Upper lobe of right lung (tissue), 1 donor: ENCODE results near the gene CYB561A3. TPM values are rescaled to one million over a fixed set of nuclear protein-coding genes. Genes with fewer than 3 reads are reported as not detected.

Experiments used
- ATAC-seq: fragments of 200-7000 bp; cut with Tn5 transposase; one replicate; pipeline ENCODE4 v1.9.1; 2020; ENCODE audit warnings: mild to moderate bottlenecking, moderate library complexity
- DNase-seq: peaks from one replicate; pipeline ENCODE4 v3.0.0-alpha.2; 2020
- H3K27ac ChIP-seq: fragments of 200-600 bp; one replicate; pipeline ENCODE4 v1.8.0; 2022
- H3K27me3 ChIP-seq: fragments of 200-600 bp; one replicate; pipeline ENCODE4 v1.8.0; 2022; ENCODE audit warnings: mild to moderate bottlenecking
- H3K36me3 ChIP-seq: fragments of 200-600 bp; one replicate; pipeline ENCODE4 v1.8.0; 2022
- H3K4me1 ChIP-seq: fragments of 200-600 bp; one replicate; pipeline ENCODE4 v1.8.0; 2022
- H3K4me3 ChIP-seq: fragments of 200-600 bp; one replicate; pipeline ENCODE4 v1.8.0; 2022; ENCODE audit warnings: mild to moderate bottlenecking
- H3K9me3 ChIP-seq: fragments of 200-600 bp; one replicate; pipeline ENCODE4 v1.8.0; 2022
- intact Hi-C: fragments of 100-400 bp; cut with DNase I; formaldehyde crosslinking; loops from one replicate; pipeline ENCODE4 v1.11.0; 2022
- total RNA-seq: library from RNA; stranded (reverse); fragmentation: NEBNext Ultra II Directional; extraction: Animal tissue kit (Norgen Biotek cat#: 25700); gene quantifications from one replicate; pipeline ENCODE4 v1.2.1, GENCODE V29; 2021
- TF ChIP-seq, protein P1 (sequence below): fragments of 200-600 bp; IDR thresholded peaks from one replicate; pipeline ENCODE4 v1.8.0; 2022; ENCODE audit warnings: antibody characterized with exemption
- donor health status: DM: no; HTN: yes; CAD: no; lungs with severe emphysema.

CYB561A3 gene
- total RNA-seq, 1 donor from 2014 or later = 50.3 TPM

DNA sequence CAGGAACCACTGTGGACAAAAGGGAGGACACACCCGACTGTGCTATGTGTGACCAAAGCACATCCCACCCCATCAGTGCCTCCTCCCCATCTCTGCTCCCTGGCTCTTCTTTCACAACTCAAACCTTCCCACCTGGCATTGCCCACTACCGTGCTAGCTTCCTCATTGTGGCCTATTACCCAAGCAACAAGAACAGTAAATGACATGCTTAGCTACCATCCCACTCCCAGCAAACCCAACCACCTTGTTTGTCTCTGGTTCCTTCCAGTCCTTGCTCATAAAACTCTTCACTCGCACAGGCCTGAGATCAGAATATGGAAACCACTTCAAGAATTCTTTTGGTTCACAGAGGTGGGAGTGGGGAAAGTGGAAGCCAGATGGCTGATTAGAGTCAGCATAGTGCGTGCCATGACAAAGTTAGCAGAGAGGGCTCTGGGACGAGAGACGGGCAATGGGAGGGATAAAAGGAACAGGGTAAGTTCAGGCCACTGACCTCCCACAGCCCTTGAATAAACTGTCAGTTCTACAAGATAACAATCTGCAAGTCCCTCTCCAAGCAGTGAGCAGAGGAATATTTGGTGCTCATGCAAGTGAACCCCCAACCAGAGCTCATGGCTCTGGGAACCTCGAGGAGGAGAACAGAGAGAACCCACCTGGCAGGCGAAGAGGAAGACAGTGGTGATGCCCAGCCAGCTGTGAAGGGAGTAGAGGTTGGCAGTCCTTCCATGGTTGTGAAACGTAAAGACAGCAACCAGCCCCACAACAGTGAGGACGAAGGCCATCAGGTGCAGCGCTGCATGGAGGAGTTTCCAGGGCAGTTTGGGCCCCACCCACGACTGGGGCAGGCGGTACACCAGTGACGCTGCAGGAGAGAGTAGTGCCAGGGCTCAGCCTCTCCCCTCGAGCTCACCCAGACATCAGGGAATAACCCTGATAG lies 8.3 kb downstream of the CYB561A3 start:
- no peak overlapping the region for H3K4me3 ChIP-seq
- peaks cover 55% of the 10 kb centered on the region for H3K36me3 ChIP-seq
- TF ChIP-seq, protein P1, sequence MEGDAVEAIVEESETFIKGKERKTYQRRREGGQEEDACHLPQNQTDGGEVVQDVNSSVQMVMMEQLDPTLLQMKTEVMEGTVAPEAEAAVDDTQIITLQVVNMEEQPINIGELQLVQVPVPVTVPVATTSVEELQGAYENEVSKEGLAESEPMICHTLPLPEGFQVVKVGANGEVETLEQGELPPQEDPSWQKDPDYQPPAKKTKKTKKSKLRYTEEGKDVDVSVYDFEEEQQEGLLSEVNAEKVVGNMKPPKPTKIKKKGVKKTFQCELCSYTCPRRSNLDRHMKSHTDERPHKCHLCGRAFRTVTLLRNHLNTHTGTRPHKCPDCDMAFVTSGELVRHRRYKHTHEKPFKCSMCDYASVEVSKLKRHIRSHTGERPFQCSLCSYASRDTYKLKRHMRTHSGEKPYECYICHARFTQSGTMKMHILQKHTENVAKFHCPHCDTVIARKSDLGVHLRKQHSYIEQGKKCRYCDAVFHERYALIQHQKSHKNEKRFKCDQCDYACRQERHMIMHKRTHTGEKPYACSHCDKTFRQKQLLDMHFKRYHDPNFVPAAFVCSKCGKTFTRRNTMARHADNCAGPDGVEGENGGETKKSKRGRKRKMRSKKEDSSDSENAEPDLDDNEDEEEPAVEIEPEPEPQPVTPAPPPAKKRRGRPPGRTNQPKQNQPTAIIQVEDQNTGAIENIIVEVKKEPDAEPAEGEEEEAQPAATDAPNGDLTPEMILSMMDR = no peak
- intact Hi-C loops = no loop called here
- no peaks in the 10 kb centered on the region for H3K9me3 ChIP-seq
- H3K27me3 ChIP-seq = no peaks in the 10 kb centered on the region
- H3K27ac ChIP-seq = no peak overlapping the region
- DNase-seq (no peak), ATAC-seq (no peak)
- peaks cover 17% of the 10 kb centered on the region for H3K4me1 ChIP-seq

DNA sequence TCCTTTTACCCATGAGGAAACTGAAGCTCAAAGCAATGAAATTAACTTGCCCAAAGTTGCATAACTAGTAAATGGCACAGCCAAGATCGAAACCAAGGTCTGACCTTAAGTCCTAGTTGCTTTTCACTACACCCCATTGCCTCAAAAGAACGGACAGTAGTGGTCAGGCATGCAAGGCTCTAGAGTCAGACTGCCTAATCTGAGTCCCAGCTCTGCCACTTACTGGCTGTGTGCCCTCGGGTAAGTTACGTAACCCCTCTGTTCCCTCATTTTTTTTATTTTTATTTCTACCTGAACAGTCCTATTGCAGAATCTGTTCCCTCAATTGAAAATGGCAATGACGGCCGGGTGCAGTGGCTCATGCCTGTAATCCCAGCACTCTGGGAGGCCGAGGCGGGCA lies 9.6 kb downstream of the CYB561A3 start:
- no peak for ATAC-seq
- Histone ChIP-seq H3K4me1 (peaks cover 7% of the 10 kb centered on the region), H3K4me3 (no peak overlapping the region), H3K27me3 (no peaks in the 10 kb centered on the region), H3K9me3 (no peaks in the 10 kb centered on the region), H3K36me3 (peaks cover 55% of the 10 kb centered on the region), H3K27ac (no peak overlapping the region)
- intact Hi-C loops = no loop called here
- no peak for DNase-seq
- TF ChIP-seq, protein P1 = no peak

DNA sequence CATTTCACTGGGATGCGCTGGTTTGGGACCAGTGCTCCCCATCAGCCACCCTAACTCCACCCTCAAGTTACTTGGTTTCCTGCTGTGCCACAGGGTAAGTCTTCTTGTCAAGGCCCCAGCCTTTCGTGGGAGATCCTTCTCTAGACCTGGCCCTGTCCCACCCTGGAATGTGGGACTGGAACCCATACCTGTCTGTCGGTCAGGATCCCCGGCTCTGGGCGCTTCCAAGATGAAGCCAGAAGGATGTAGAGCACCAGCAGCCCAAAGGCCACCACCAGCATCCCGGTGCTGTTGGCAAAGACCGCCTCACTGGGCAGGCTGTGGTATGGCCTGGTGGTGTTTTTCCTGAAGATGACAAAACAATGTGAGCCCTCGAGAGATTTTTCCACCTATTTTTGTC lies 10.9 kb downstream of the CYB561A3 start:
- Histone ChIP-seq H3K27me3 (no peaks in the 10 kb centered on the region), H3K9me3 (no peaks in the 10 kb centered on the region), H3K27ac (no peak overlapping the region), H3K4me1 (no peaks in the 10 kb centered on the region), H3K36me3 (peaks cover 55% of the 10 kb centered on the region), H3K4me3 (no peak overlapping the region)
- TF ChIP-seq, protein P1 = no peak
- ATAC-seq = no peak
- intact Hi-C loops = no loop called here
- no peak for DNase-seq

DNA sequence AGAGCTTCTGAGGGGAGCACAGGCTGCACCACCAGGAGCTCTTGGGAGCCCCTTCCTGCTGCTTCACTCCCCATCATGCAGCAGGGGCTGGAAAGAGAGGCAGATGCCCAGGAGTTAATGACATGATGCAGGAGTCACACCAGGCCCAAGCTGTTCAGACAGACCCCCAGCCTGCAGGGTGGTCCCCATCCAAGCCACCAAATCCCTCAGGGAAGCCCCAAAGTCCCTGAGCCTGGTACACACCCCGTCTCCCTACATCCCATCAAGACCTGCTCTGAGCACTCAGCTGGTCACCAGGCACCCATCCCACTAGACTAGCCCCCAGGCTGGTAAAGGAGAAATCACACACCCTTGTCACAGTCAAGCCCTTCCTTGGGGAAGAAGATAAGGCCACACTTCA lies 11.3 kb downstream of the CYB561A3 start:
- Histone ChIP-seq H3K4me3 (no peak overlapping the region), H3K27ac (no peak overlapping the region), H3K36me3 (peaks cover 55% of the 10 kb centered on the region), H3K4me1 (no peaks in the 10 kb centered on the region), H3K9me3 (no peaks in the 10 kb centered on the region), H3K27me3 (no peaks in the 10 kb centered on the region)
- no peak for DNase-seq
- ATAC-seq = no peak
- intact Hi-C loops = no loop called here
- TF ChIP-seq, protein P1 = no peak

DNA sequence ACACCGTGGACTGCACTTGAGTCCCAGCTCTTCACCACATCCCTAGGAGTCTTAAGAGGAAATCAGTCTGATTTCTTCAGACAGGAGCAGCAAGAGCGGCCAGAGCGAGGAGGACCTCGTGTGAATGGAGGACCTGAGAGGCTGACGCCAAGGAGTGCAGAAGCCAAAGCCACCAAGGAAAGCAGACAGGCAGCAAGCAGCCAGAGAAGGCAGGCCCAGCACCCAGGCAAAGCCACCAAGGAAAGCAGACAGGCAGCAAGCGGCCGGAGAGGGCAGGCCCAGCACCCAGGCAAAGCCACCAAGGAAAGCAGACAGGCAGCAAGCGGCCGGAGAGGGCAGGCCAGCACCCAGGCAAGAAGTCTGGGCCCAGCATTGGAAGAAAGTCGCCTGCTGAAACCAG lies 11.8 kb downstream of the CYB561A3 start:
- no peaks in the 10 kb centered on the region for H3K4me1 ChIP-seq
- ATAC-seq (no peak), DNase-seq (no peak)
- intact Hi-C loops = no loop called here
- H3K4me3 ChIP-seq = no peak overlapping the region
- H3K27me3 ChIP-seq = no peaks in the 10 kb centered on the region
- no peak overlapping the region for H3K27ac ChIP-seq
- no peaks in the 10 kb centered on the region for H3K9me3 ChIP-seq
- TF ChIP-seq, protein P1 = no peak
- H3K36me3 ChIP-seq = peaks cover 55% of the 10 kb centered on the region
